ENCODE data around the gene DUSP6. TPM values are rescaled to one million over a fixed set of nuclear protein-coding genes. Genes with fewer than 3 reads are reported as not detected.
"Not testable (repeated sequence)": the region's sequence is repeated elsewhere in the genome, so short reads cannot be mapped to it uniquely, and the experiment has no call there.

DUSP6 gene
- total RNA-seq, 1 donor from 2014 or later = 34.5 TPM

DNA sequence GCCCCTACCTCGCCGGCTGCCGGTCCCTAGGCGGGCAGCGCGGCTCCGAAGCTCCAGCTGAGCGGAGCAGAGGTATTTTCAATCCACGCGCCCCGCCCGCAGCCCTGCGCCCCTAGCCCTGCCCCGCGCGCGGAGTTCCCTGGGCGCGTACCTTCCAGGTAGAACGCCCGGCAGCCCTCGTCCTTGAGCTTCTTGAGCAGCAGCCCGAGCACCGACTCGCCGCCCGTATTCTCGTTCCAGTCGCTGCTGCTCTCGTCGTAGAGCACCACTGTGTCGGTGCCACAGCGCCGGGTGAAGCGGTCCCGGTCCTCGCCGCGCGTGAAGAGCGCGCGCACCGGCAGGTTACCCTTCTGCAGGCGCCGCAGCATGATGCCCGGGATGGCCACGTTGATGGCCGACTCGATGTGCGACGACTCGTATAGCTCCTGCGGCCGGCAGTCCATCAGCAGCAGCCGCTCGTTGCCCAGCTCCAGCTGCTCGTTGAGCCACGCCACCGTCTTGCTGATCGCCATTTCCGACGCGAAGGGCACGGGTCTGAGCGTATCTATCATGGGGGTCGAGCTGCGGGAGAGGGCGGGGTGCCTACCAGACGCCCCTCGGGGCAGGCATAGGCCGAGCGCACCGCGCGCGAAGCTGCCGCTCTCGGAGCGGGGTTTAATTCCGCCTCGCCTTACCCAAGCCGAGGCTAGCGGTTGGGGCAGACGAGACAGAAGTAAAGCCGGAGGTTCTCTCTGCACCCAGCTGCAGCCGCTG lies 636 bp downstream of the DUSP6 start:
- DNase-seq = peak; percentile 37

DNA sequence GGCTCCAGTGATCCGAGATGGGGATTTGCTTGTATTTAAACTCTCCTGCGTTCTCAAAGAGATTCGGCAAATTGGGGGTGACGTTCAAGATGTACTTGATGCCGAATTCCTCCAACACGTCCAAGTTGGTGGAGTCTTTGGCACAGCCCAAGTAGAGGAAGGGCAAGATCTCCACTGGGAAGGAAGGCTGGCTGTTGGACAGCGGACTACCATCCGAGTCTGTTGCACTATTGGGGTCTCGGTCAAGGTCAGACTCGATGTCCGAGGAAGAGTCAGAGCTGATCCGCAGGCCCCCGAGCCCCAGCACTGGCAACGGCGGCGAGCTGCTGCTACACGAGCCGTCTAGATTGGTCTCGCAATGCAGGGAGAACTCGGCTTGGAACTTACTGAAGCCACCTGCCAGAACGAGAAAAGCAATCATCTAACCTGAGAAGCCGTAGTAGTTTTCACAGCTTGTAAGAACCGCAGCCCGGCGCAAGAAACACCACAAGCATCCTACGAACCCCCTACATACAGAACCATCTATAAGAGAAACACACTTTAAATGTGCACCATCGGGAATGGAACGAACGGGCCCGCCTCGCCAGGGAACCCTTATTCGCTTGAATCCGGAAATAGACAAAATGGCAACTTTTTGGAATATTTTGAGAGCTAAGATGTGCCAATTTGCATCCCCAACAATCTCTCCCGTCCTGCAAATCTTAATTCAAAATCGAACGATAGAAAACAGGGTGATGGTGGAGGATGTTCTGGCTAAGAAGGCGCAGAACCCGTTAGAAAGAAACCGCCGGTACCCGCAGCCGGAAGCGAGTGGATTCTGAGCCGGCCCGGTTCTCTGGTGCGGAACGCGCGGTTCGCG lies 1.4 kb downstream of the DUSP6 start:
- no peak for DNase-seq

DNA sequence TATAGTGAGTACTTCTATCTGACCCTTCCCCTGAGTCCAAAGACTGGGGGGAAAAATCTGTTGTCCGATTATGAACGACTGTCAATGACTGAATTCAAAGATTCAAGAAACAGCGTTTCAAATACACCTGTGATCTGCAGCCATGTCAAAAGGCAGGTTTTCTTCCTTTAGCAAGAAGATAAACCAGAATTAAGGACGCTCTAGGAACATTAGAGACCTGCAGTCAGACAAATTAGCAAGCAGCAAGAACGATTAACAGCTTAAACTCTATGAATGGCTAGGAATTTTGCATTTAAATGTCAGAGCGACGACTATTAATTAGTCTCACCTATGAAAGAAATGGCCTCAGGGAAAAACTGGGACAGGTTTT lies 2.1 kb downstream of the DUSP6 start:
- DNase-seq = no peak

DNA sequence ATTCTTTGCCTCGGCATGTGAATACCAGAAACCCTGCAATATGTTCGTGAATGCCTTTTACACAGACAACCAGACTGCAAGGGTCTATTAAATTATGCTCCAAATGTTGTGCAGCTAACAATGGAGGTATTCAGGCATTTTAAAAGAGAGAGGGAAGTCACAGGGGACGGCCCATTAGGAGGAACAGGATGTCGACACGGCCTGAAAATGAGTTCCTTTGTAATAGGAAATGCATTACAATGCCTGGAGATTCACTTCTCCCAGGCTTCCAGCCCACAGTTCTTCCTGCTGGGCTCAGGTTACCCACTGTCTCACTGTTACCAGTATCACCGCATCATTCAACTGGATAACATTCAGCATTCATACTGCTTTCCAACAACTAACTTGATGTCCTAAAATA lies 2.5 kb downstream of the DUSP6 start:
- no peak for DNase-seq

DNA sequence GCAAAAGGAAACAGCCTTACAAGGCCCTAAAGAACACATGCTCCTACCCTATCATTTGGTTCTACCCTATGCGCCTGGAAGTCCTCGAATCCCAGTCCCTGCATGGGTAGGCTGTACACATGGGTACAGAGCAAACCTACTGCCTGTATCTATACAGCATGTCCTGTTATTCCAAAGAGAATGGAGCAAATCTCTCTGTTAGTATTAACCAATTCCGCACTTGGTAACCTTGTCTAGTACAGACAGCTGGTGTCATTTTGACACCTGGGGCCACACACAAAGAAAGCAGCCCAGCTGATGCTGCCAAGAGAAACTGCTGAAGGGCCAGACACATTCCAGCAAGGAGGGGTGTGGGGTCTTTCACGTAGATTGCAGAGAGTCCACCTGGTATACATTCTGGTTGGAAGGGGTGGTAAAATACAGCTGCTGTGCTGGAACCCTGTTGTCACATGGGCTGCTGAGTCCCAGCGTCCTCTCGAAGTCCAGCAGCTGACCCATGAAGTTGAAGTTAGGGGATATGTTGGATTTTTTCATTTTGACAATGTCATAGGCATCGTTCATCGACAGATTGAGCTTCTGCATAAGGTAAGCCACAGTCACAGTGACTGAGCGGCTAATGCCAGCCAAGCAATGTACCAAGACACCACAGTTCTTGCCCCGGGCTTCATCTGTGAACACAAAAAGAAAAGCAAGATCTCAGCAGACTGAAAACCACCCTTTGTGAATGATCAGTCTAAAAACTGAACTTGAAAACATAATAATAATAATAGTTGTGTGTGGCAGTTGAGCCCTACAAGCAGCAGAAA lies 3.2 kb downstream of the DUSP6 start:
- DNase-seq = no peak

DNA sequence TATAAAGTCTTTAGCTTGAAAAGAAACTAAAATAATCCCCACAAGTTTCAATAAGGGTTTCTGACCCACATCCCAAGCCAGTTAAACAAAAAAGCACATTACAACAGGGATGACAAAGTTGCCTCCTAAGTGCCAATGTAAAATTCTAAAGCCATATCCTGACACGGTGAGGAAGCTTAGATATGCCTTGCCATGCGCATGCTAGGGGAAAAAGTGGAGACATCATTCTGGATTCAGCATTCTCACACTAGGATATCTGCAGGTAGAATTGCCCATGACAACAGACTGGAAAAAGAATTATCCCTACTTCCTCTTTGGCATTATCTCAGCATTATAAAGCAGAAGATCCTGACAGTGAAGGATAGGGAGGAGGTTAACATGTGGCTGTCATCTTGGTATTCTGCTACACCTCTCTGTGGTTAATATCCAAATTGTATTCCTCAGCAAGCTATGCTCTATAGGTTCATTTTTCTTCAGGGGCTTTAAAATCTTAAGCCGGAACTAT lies 4.9 kb downstream of the DUSP6 start:
- no peak for DNase-seq

DNA sequence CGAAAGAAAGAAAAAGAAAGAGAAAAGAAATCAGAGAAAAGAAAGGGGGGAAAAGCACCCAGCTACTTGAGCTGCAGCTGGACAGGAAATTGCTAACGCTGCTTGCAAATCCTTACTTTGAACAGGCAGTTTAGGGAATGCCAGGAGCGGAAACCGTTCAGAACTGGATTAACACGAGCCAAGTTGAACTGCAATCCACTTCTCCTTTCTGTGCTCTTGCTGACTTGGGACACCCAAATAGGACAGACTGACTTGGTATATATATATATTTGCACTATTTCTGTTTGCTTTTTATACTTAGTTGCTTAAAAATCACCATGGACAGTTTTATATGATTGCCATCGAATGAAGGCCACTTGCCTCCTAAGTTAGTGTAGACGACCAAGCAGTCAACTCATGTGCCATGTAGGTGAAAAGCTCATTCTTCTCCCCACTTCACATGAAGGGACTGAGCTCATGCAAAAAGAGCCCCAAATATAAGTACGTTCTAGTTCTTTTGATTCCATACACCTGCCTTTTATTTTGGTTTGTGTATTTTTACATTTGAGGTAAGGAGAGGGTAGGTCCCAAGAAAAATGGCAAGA lies 5.5 kb downstream of the DUSP6 start:
- DNase-seq = no peak

DNA sequence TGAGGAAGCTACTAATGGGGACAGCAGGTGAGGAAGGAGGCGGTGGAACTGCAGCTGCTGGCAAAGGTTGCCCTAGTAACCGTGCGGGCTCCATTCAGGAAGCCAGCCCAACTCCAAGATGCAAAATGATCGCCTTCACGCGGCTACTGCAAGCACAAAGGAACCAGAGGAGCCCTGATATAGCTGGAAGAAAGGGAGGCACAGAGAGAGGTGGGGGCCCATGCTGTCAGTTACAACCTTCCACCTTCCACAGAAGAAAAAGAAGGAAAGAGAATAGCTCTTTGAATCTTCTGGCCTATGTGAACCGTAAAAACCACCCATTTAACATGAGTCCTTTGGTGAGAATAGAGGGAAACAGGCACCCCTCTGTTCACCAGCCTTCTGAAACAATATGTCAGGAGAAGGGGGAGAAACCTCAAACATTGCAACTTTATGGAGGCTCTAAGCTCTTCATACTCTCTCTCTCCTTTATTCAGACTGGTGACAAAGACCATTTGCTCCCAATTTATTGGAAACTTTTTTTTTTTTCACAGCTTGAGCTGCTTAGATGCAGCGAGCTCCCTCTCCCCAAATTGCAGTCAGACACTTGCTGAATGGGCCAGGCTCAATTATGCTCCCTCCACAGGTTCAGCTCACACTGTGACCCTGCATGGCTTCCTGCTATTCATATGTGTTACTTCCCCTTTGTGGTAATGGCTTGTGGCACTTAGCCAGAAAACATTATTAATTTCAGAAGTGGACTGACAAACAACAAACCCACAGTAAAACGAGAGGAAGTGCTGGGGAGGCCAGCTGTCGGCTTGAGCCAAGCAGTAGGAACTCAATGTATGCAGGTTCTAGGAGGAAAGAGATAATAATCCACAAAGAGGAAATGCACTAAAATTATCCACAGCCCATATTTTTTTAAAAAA lies 6.2 kb downstream of the DUSP6 start:
- DNase-seq = no peak

DNA sequence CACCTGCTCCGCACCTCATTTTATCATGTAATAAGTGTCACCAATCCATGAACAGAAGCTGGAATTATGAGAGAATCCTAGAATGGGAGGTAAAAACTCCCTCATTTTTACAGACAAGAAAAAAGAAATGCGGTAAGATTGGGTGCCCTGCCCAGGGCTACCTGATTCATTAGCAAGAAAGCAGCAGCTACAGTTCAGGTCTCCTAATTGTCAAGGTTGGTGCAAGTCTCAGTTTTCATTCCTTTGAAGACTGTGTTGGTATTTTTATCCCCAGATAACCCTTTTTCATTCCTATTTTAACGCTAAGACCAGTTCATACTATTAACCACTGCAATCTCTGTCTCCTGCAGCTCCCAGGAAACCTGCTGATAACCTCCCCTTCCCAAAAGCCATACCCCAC lies 6.9 kb downstream of the DUSP6 start:
- no peak for DNase-seq

DNA sequence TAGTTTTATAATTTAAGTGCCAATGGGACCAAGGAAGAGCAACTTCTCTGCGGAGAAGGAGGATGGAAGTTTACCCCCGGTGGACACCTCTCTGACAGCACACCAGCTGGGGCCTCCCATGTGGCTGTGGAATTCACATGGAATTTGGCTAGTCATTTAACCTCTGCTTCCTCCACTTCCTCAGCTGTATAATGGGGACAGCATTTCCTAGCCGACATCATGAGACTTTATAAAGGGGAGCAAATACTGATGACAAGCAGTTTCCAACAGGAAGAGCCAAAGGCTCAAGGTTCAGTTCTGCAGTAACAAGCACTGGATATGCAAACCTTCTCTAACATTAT lies 7.5 kb downstream of the DUSP6 start:
- DNase-seq = no peak

DNA sequence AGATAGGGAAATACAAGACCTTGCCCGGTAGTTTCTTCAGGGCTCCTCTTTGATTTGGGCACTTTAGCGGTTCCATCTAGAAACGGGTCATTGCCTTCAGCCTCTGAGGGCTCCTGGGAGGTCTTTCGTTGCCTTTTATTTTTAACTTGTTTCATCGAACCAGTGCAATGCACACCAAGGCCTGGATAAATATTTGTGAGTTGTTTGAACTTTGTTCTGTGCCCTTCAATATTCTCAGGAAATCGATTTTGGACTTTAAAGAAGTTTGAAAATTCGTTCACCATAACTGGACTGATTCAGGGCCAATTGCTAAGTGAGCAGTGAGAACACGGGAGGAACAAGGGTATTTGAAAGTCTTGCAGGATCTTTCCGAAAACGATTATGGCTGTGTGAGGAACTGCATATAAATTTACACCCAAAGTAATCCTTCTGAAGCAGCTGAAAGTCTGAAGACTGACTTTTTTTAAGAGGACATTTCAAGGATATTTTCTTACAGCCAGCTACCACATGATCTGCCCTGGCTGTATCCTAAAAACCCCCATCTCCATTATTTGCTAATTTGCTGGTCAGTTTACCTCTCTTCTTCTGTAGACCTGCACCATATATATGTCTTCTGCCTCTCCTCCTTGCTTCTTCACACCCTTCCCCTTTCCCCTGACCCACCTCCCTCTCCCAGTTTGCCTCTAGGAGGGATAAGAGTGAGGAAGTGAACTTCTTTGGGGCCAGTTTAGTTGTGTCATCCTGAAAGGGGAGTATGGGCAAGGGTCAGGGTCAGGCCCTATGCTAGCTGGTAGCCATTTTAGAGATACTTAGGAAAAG lies 8.0 kb downstream of the DUSP6 start:
- DNase-seq = no peak

DNA sequence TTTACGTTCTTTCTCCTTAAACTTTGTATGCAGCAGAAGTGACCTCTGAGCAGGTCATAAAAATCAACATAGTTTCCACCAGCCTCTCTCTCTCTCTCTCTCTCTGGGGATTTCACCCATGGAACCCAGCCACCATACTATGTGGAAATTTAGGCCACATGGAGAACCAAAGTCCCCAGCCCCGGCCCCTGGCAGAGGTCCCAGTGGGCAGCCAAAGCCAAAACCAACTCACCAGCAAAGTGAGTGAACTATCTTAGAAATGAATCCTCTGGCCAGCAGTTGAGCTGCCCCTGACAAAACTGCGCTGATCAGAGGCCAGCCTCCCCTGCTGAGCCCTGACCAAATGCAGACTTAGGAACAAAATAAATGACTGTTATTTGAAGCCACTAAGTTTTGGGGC lies 9.2 kb downstream of the DUSP6 start:
- DNase-seq = no peak

DNA sequence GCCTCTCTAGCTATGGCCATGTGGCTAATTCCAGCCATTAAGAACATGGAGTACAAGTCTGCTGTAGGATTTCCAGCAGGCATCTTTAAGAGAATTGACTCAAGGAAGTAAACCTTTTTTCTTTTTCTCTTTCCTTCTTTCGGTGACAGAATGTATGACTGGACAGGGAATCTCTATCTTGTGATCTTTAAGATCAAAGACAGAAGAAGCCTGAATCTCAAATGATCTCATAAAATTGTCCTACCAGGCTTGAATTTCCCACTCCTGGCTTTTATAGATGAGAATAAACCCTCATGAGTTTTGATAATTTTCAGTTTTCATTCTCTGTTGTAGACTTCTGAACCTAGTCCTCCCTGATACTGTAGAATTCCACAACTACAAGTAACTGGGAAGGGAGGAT lies 11.4 kb downstream of the DUSP6 start:
- no peak for DNase-seq

DNA sequence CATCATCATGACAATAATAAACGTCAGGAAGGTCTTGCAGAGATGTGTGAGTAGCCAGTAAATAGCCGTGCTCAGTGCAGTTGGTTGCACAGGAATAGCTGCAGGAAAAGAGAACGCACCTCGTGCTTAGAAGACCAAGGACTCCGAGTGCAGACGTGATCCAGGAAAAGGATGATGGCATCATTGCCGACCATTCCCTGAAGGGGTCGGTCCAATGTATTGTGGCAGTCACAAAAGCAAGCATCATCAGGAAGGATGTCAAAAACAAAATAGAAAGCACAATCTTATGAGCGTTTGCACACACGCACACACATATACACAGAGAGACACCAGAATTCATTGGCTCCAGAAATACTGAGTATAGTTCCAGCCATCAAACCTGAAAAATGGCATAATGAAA lies 12.8 kb downstream of the DUSP6 start:
- DNase-seq = no peak

DNA sequence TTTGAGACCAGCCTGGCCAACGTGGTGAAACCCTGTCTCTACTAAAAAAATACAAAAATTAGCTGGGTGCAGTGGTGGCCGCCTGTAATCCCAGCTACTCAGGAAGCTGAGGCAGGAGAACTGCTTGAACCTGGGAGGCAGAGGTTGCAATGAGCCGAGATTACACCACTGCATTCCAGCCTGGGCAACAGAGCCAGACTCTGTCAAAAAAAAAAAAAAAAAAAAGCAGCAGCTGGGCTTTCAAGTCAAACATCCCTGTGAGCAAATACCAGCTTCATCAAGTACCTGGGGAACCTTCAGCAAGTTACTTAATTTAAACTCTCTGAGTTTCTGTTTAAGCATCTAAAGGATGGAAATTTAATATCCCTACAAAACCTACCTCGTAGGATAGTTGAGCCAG lies 15.2 kb downstream of the DUSP6 start:
- not testable (repeated sequence) for DNase-seq

DNA sequence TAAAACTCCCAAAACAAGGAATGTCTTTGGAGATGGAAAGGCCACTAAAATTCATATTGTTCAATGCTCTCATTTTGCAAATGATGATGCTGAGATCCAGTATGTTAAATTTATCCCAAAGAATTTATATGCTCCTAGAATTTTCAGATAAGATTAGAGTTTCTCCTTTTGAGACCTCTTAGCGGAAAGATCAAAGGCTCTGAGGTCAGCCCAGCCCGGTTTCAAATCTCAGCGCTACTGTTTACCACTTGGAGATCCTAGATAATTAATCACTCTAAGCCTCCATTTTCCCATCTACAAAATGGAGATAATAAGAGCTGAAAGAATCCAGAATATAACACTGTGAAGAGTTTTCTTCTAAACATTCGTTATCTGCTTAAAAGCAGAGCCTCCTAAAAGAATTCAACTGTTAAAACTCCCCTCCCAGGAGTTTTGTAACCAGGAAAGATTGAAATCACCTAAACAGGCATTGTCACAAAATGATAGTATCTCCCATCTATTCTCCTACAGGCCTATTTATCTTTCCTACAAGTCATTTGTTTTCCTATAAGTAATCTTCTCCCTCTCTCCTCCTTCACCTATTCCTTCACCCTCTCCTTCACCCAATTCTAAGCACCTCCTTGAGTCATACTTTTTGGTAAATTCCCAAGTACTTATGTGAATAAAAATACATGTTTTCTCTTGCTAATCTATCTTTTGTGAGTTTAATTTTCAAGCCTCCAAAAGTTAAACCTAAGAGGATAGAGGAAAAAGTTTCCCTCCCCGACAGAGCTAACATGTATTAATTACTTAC lies 16.7 kb downstream of the DUSP6 start:
- DNase-seq = no peak

DNA sequence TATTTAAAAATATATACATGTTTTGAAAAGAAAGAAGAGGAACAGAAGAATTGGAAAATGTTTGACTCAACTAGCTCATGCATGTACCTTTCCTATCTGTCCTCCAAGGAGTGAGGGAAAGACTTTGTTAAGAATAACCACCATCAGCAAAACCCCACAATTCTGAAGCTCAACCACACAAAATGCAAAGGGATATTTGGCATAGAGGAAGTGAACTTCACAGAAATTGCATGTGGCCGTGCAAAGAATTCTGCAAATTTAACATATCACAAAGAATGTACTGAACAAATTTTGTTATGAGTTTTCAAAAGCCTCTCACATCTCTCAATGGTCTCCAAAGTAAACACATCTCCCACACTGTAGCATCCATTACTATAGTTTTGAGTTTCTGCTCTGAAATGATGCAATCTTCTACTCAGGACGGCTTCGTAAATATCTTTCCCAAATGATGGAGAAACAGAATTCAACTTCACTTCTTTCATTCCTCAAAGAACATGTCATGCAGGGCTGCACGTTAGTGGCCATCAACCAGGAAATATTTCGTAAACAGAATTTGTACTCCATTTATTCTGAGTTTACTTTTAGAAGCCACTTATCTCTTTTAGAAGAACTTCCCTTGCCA lies 17.6 kb downstream of the DUSP6 start:
- DNase-seq = no peak

DNA sequence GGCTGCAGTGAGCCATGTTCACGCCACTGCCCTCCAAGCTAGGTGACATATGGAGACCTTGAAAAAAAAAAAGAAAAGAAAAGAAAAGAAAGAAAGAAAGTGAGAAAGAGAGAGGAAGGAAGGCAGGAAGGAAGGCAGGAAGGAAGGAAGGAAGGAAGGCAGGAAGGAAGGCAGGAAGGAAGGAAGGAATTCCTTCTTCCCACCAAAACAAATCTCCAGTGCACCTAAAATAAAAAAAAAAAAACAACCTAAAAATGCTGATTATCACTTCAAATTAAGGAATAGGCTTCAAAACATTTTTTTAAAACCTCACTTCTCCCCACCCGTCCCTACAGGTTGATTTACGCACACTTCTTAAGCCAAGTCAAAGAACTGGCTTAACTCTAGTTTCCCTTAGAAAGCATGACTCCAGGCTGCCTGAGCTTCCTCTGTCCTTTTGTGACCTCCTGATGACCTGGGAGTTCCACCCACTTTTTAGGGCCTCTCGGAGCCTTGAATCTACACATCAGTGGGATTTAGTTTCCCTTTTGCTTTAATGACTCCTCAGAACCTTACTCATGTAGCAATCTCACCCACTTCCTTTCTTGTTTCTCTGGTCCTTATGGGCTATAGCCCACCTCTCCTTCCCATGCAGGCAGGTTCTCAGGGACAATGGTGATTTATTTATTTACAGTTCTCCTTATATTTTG lies 18.6 kb downstream of the DUSP6 start:
- DNase-seq = no peak

Measured in occipital lobe (tissue), 2 donors.